Trophoblast cell (in vitro differentiated cells and primary cell): Measurements from ENCODE around the gene KCMF1.

ENCODE experiments used
- DNase-seq, 2 donors: peaks; one replicate each; pipeline ENCODE4 v3.0.0-alpha.2; 2016
- H2AFZ ChIP-seq: 2 replicates; pipeline ENCODE4 v1.6.1; 2013; ENCODE audit warnings: low read length, moderate library complexity, mild to moderate bottlenecking; ENCODE audit not compliant: insufficient read depth, poor library complexity
- H2AK5ac ChIP-seq: 2 replicates; pipeline ENCODE4 v1.6.1; 2013; ENCODE audit warnings: mild to moderate bottlenecking, low read length
- H2BK120ac ChIP-seq: 2 replicates; pipeline ENCODE4 v1.6.1; 2013; ENCODE audit warnings: low read length, mild to moderate bottlenecking, moderate library complexity; ENCODE audit not compliant: insufficient read depth, poor library complexity
- H2BK12ac ChIP-seq: 2 replicates; pipeline ENCODE4 v1.6.1; 2013; ENCODE audit warnings: mild to moderate bottlenecking, low read length, moderate library complexity
- H2BK5ac ChIP-seq: 2 replicates; pipeline ENCODE4 v1.6.1; 2013; ENCODE audit warnings: low read length, low read depth, moderate library complexity, mild to moderate bottlenecking; ENCODE audit not compliant: poor library complexity
- H3K14ac ChIP-seq: 2 replicates; pipeline ENCODE4 v1.6.1; 2013; ENCODE audit warnings: mild to moderate bottlenecking, low read length
- H3K18ac ChIP-seq: 2 replicates; pipeline ENCODE4 v1.6.1; 2013; ENCODE audit warnings: mild to moderate bottlenecking, low read length
- H3K23ac ChIP-seq: 2 replicates; pipeline ENCODE4 v1.6.1; 2013; ENCODE audit warnings: low read length
- H3K27ac ChIP-seq: 2 replicates; pipeline ENCODE4 v1.5.1; 2013; ENCODE audit warnings: low read depth, mild to moderate bottlenecking, inconsistent platforms, low read length, moderate library complexity
- H3K27me3 ChIP-seq: 2 replicates; pipeline ENCODE4 v1.6.1; 2013; ENCODE audit warnings: inconsistent platforms, mild to moderate bottlenecking, low read length, moderate library complexity; ENCODE audit not compliant: insufficient read depth
- H3K36me3 ChIP-seq, 2 experiments: 1 replicate in 1 of 2; 2 replicates in 1 of 2; pipeline ENCODE4 v1.6.1; 2013; ENCODE audit warnings: low read length in 2 of 2, mild to moderate bottlenecking in 2 of 2, moderate library complexity in 1 of 2; ENCODE audit not compliant: insufficient read depth in 2 of 2, control insufficient read depth in 1 of 2
- H3K4ac ChIP-seq: 2 replicates; pipeline ENCODE4 v1.6.1; 2013; ENCODE audit warnings: low read depth, mild to moderate bottlenecking, low read length, moderate library complexity
- H3K4me1 ChIP-seq, 2 experiments: 1 replicate in 1 of 2; 2 replicates in 1 of 2; pipeline ENCODE4 v1.6.1; 2013; ENCODE audit warnings: low read length in 2 of 2, mild to moderate bottlenecking in 2 of 2, moderate library complexity in 1 of 2; ENCODE audit not compliant: insufficient read depth in 2 of 2, control insufficient read depth in 1 of 2
- H3K4me2 ChIP-seq: 2 replicates; pipeline ENCODE4 v1.6.1; 2013; ENCODE audit warnings: inconsistent platforms, mild to moderate bottlenecking, low read length, moderate library complexity
- H3K4me3 ChIP-seq: 2 replicates; pipeline ENCODE4 v1.5.1; 2013; ENCODE audit warnings: mild to moderate bottlenecking, low read depth, low read length, inconsistent platforms
- H3K79me1 ChIP-seq: one replicate; pipeline ENCODE4 v1.6.1; 2013; ENCODE audit warnings: low read length
- H3K79me2 ChIP-seq: 2 replicates; pipeline ENCODE4 v1.6.1; 2013; ENCODE audit warnings: low read length, mild to moderate bottlenecking; ENCODE audit not compliant: control insufficient read depth, insufficient read depth, poor library complexity
- H3K9ac ChIP-seq: 2 replicates; pipeline ENCODE4 v1.6.1; 2013; ENCODE audit warnings: mild to moderate bottlenecking, low read length
- H3K9me3 ChIP-seq: 2 replicates; pipeline ENCODE4 v1.6.1; 2013; ENCODE audit warnings: low read depth, mild to moderate bottlenecking, control low read depth, inconsistent platforms, low read length; ENCODE audit not compliant: insufficient read depth
- H4K12ac ChIP-seq: 2 replicates; pipeline ENCODE4 v1.6.1; 2013; ENCODE audit warnings: low read depth, mild to moderate bottlenecking, low read length, moderate library complexity
- H4K8ac ChIP-seq: 2 replicates; pipeline ENCODE4 v1.6.1; 2013; ENCODE audit warnings: low read depth, mild to moderate bottlenecking, low read length, moderate library complexity
- H4K91ac ChIP-seq: one replicate; pipeline ENCODE4 v1.6.1; 2013; ENCODE audit warnings: low read depth, mild to moderate bottlenecking, low read length, moderate library complexity
- WGBS: extraction: QIAGEN DNeasy Blood & Tissue Kit; methylation state at CpG from one replicate; pipeline ENCODE4 v1.1.7; 2013; ENCODE audit warnings: missing lambda C conversion rate; ENCODE audit not compliant: insufficient read length, insufficient coverage; ENCODE audit errors: extremely low coverage; 5-methylcytosine and 5-hydroxymethylcytosine counted together

KCMF1 gene

DNA sequence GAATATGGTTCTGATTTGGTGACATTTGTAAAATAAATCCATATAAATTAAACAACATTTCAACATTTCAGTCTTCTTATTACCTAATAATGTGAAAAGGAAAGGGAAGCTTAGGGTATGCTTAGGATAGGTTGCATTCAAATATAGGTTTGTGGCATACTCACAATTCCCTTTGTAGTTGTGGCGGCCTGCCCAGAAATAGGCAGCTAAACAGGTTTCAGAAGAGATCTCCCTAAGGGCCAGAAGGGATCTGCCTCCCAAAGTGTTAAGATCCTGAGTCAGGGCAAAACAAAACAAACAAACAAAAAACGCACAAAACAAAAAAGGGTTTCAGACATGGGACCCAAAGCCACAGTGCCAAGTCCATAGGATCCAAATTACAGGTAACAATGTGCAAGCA lies 120.9 kb downstream of the KCMF1 start:
- Histone ChIP-seq H3K18ac (no peak overlapping the region), H3K23ac (no peak overlapping the region), H3K4ac (no peak overlapping the region), H3K4me2 (no peak overlapping the region), H3K9me3 (peaks cover 3% of the 10 kb centered on the region), H3K9ac (no peak overlapping the region), H2BK120ac (no peak overlapping the region), H3K4me3 (no peak overlapping the region), H2BK5ac (no peak overlapping the region), H3K14ac (no peak overlapping the region), H3K27me3 (no peaks in the 10 kb centered on the region), H4K12ac (no peak overlapping the region), H3K36me3 (no peaks in the 10 kb centered on the region), H2AK5ac (no peak overlapping the region), H3K79me1 (no peaks in the 10 kb centered on the region), H2AFZ (no peak overlapping the region), H2BK12ac (no peak overlapping the region), H4K91ac (no peak overlapping the region), H4K8ac (no peak overlapping the region), H3K27ac (no peak overlapping the region), H3K79me2 (no peaks in the 10 kb centered on the region), H3K4me1 (peaks cover 0 to 4% of the 10 kb centered on the region in 2 experiments)
- WGBS: no CpG with 5 or more reads among the region's 2 CpGs
- peak in 1 of 2 donors; percentile 24 for DNase-seq

DNA sequence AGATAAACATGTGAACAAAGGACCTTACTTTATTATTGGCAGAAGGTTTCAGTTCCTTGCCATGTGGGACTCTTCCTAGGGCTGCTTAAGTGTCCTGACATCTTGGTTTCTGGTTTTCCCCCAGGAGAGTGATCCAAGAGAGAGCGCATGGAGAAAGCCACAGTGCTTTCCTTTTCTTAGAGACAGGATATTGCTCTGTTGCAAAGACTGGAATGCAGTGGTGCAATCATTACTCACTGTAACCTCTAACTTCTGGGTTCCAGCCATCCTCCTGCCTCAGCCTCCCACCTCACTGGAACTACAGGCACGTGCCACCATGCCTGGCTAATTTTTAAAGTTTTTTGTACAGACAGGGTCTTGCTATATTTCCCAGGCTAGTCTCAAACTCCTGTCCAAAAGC lies 124.1 kb downstream of the KCMF1 start:
- Histone ChIP-seq H4K12ac (no peak overlapping the region), H3K27ac (no peak overlapping the region), H3K27me3 (no peaks in the 10 kb centered on the region), H3K79me2 (no peaks in the 10 kb centered on the region), H3K36me3 (no peaks in the 10 kb centered on the region), H2BK5ac (no peak overlapping the region), H2AK5ac (no peak overlapping the region), H4K8ac (no peak overlapping the region), H2AFZ (no peak overlapping the region), H3K4me2 (no peak overlapping the region), H3K4me1 (peaks cover 0 to 4% of the 10 kb centered on the region in 2 experiments), H2BK120ac (no peak overlapping the region), H4K91ac (no peak overlapping the region), H3K14ac (no peak overlapping the region), H3K4me3 (no peak overlapping the region), H3K79me1 (no peaks in the 10 kb centered on the region), H2BK12ac (no peak overlapping the region), H3K23ac (no peak overlapping the region), H3K18ac (no peak overlapping the region), H3K9ac (no peak overlapping the region), H3K9me3 (peaks cover 3% of the 10 kb centered on the region), H3K4ac (no peak overlapping the region)
- DNase-seq: peak; percentile 84 to 91
- no CpG with 5 or more reads among the region's 2 CpGs for WGBS

DNA sequence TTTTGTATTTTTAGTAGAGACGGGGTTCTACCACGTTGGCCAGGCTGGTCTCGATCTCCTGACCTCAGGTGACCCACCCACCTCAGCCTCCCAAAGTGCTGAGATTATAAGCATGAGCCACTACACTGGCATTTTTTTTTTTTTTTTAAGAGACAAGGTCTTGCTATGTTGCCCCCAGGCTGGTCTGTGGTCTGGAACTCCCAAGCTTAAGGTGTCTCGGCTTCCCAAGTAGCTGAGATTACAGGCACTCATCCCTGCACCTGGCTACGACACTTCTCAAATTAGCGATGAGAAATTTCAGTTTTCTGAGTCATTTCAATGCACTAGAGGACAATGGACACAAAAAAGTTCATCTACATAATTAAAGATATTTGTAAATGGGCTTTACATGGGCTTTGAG lies 125.7 kb downstream of the KCMF1 start:
- Histone ChIP-seq H4K12ac (no peak overlapping the region), H2AFZ (no peak overlapping the region), H3K27me3 (no peaks in the 10 kb centered on the region), H3K4me1 (peaks cover 0 to 4% of the 10 kb centered on the region in 2 experiments), H3K9me3 (peaks cover 3% of the 10 kb centered on the region), H3K79me1 (no peaks in the 10 kb centered on the region), H3K4ac (no peak overlapping the region), H4K8ac (no peak overlapping the region), H3K27ac (no peak overlapping the region), H2BK120ac (no peak overlapping the region), H3K4me2 (no peak overlapping the region), H4K91ac (no peak overlapping the region), H2AK5ac (no peak overlapping the region), H3K18ac (no peak overlapping the region), H3K9ac (no peak overlapping the region), H3K23ac (no peak overlapping the region), H2BK12ac (no peak overlapping the region), H3K36me3 (no peaks in the 10 kb centered on the region), H3K79me2 (no peaks in the 10 kb centered on the region), H2BK5ac (no peak overlapping the region), H3K14ac (no peak overlapping the region), H3K4me3 (no peak overlapping the region)
- no CpG with 5 or more reads among the region's 6 CpGs for WGBS
- DNase-seq: peak; percentile 96 to 98

DNA sequence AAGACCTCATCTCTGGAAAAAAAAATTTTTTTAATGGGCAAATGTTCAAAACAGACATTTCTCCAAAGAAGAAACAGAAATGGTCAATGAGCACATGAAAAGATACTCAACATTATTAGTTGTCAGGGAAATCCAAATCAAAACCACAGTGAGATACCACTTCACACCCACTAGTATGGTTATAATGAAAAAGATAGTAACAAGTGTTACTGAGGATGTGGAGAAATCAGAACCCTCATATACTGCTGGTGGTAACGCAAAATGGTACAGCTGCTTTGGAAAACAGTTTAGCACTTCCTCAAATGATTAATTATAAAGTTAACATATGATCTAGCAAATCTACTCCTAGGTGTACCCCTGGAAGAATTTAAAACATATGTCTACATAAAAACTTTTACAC lies 133.3 kb downstream of the KCMF1 start:
- no peaks in the 10 kb centered on the region for H3K79me1 ChIP-seq
- no CpG with 5 or more reads among the region's 1 CpG for WGBS
- no peak overlapping the region for H2BK120ac ChIP-seq
- H3K23ac ChIP-seq: no peak overlapping the region
- H3K27me3 ChIP-seq: no peaks in the 10 kb centered on the region
- no peak overlapping the region for H3K4ac ChIP-seq
- H3K79me2 ChIP-seq: no peaks in the 10 kb centered on the region
- no peak overlapping the region for H4K8ac ChIP-seq
- no peaks in the 10 kb centered on the region for H3K36me3 ChIP-seq
- no peak overlapping the region for H3K4me3 ChIP-seq
- no peak overlapping the region for H2AFZ ChIP-seq
- no peak overlapping the region for H2BK12ac ChIP-seq
- H2AK5ac ChIP-seq: no peak overlapping the region
- no peaks in the 10 kb centered on the region for H3K4me1 ChIP-seq
- no peak overlapping the region for H3K18ac ChIP-seq
- H4K91ac ChIP-seq: no peak overlapping the region
- H3K9me3 ChIP-seq: no peaks in the 10 kb centered on the region
- H2BK5ac ChIP-seq: no peak overlapping the region
- H3K14ac ChIP-seq: no peak overlapping the region
- no peak overlapping the region for H3K27ac ChIP-seq
- no peak for DNase-seq
- H3K4me2 ChIP-seq: no peak overlapping the region
- no peak overlapping the region for H3K9ac ChIP-seq
- no peak overlapping the region for H4K12ac ChIP-seq
